Neural progenitor cell (in vitro differentiated cells): Measurements from ENCODE around the gene ANO2. TPM values are rescaled to one million over a fixed set of nuclear protein-coding genes. Genes with fewer than 3 reads are reported as not detected.
A peak's percentile ranks its signal among the peaks of the same experiment; 100 is the strongest.

ENCODE experiments used
- DNase-seq: peaks from one replicate; pipeline ENCODE4 v3.0.0-alpha.2; 2016; ENCODE audit warnings: low spot score
- H2AFZ ChIP-seq: fragments of 200-600 bp; sonication (generic); replicated peaks from 2 replicates; pipeline ENCODE4 v1.6.1; 2016; ENCODE audit warnings: antibody characterized with exemption
- H3F3A ChIP-seq: fragments of 200-600 bp; sonication (generic); 2 replicates; pipeline ENCODE4 v1.6.1; 2016; ENCODE audit warnings: antibody characterized with exemption, low read depth
- H3K27ac ChIP-seq: fragments of 200-600 bp; sonication (generic); 2 replicates; pipeline ENCODE4 v1.5.1; 2016; ENCODE audit warnings: mild to moderate bottlenecking
- H3K27me3 ChIP-seq: fragments of 200-600 bp; sonication (generic); 2 replicates; pipeline ENCODE4 v1.6.1; 2016; ENCODE audit warnings: mild to moderate bottlenecking, moderate library complexity
- H3K36me3 ChIP-seq: fragments of 200-600 bp; sonication (generic); 2 replicates; pipeline ENCODE4 v1.5.1; 2016
- H3K4me1 ChIP-seq: fragments of 200-600 bp; sonication (generic); 2 replicates; pipeline ENCODE4 v1.6.1; 2016; ENCODE audit warnings: mixed run types
- H3K4me2 ChIP-seq: fragments of 200-600 bp; sonication (generic); 2 replicates; pipeline ENCODE4 v1.6.1; 2016
- H3K4me3 ChIP-seq: fragments of 200-600 bp; sonication (generic); 2 replicates; pipeline ENCODE4 v1.5.1; 2016
- H3K79me2 ChIP-seq: fragments of 200-600 bp; sonication (generic); 2 replicates; pipeline ENCODE4 v1.6.1; 2016; ENCODE audit warnings: low read depth
- H3K9ac ChIP-seq: fragments of 200-600 bp; sonication (generic); 2 replicates; pipeline ENCODE4 v1.6.1; 2016
- H3K9me3 ChIP-seq: fragments of 200-600 bp; sonication (generic); 2 replicates; pipeline ENCODE4 v1.5.1; 2016; ENCODE audit warnings: low read depth
- H4K20me1 ChIP-seq: fragments of 200-600 bp; sonication (generic); 2 replicates; pipeline ENCODE4 v1.6.1; 2016; ENCODE audit warnings: low read depth
- H3K27ac Mint-ChIP-seq: 3 replicates; pipeline ENCODE4 v1.8.0; 2021; ENCODE audit warnings: mixed read lengths
- H3K27me3 Mint-ChIP-seq: 2 replicates; pipeline ENCODE4 v1.8.0; 2022; ENCODE audit warnings: low read depth, mild to moderate bottlenecking, inconsistent platforms, moderate library complexity, mixed read lengths; ENCODE audit not compliant: insufficient read depth
- H3K36me3 Mint-ChIP-seq: 3 replicates; pipeline ENCODE4 v1.8.0; 2021; ENCODE audit warnings: mixed read lengths
- H3K4me1 Mint-ChIP-seq: 3 replicates; pipeline ENCODE4 v1.8.0; 2021; ENCODE audit warnings: mixed read lengths
- H3K4me3 Mint-ChIP-seq: 3 replicates; pipeline ENCODE4 v1.8.0; 2021; ENCODE audit warnings: mild to moderate bottlenecking, moderate library complexity, mixed read lengths
- H3K9me3 Mint-ChIP-seq: 3 replicates; pipeline ENCODE4 v1.8.0; 2020; ENCODE audit warnings: mixed read lengths
- EZH2 ChIP-seq: fragments of 200-600 bp; sonication (generic); IDR thresholded peaks from 2 replicates; pipeline ENCODE4 v1.6.1; 2017; ENCODE audit warnings: antibody characterized with exemption, mild to moderate bottlenecking, moderate library complexity
- EZH2phosphoT487 ChIP-seq: fragments of 200-600 bp; sonication (generic); IDR thresholded peaks from 2 replicates; pipeline ENCODE4 v1.6.1; 2017; ENCODE audit warnings: antibody characterized with exemption
- total RNA-seq: library from RNA; depleted of rRNA; stranded (reverse); fragments of >200 nt; gene quantifications from 2 replicates; pipeline ENCODE4 v1.2.3, GENCODE V29; 2015; ENCODE audit warnings: low replicate concordance
- TF ChIP-seq, protein P1 (sequence below): fragments of 200-600 bp; sonication (generic); IDR thresholded peaks from 2 replicates; pipeline ENCODE4 v1.5.1; 2017; ENCODE audit warnings: antibody characterized with exemption, mild to moderate bottlenecking

ANO2 gene
- total RNA-seq, 1 donor from 2014 or later: 4.8 TPM

DNA sequence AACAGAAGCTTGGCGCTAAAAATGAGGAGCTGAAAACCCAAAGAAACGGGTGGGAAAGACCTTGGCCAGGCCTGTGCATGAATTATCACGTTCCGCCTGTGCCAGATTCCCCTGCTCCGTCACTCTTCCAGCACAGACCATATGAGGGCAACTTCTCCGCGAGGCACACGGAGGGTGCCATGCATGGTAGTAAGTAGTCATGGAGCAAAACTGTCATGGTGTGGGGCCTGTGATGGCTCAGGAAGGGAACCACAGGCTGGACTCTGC, 148.2 kb downstream of the ANO2 start:
- Histone ChIP-seq H3K9me3 (no peaks in the 10 kb centered on the region), H3K27me3 (no peaks in the 10 kb centered on the region), H3K27ac (no peak overlapping the region), H3K9ac (no peak overlapping the region), H3K36me3 (no peaks in the 10 kb centered on the region), H3K79me2 (no peaks in the 10 kb centered on the region), H3K4me1 (no peaks in the 10 kb centered on the region), H4K20me1 (no peaks in the 10 kb centered on the region), H3K4me2 (no peak overlapping the region), H3F3A (no peaks in the 10 kb centered on the region), H2AFZ (peak overlapping the region; percentile 34), H3K4me3 (no peak overlapping the region)
- TF ChIP-seq EZH2phosphoT487 (no peak), EZH2 (no peak)
- TF ChIP-seq, protein P1, sequence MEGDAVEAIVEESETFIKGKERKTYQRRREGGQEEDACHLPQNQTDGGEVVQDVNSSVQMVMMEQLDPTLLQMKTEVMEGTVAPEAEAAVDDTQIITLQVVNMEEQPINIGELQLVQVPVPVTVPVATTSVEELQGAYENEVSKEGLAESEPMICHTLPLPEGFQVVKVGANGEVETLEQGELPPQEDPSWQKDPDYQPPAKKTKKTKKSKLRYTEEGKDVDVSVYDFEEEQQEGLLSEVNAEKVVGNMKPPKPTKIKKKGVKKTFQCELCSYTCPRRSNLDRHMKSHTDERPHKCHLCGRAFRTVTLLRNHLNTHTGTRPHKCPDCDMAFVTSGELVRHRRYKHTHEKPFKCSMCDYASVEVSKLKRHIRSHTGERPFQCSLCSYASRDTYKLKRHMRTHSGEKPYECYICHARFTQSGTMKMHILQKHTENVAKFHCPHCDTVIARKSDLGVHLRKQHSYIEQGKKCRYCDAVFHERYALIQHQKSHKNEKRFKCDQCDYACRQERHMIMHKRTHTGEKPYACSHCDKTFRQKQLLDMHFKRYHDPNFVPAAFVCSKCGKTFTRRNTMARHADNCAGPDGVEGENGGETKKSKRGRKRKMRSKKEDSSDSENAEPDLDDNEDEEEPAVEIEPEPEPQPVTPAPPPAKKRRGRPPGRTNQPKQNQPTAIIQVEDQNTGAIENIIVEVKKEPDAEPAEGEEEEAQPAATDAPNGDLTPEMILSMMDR: no peak
- H3K4me1 Mint-ChIP-seq: no peaks in the 10 kb centered on the region
- no peak overlapping the region for H3K4me3 Mint-ChIP-seq
- peaks cover 2% of the 10 kb centered on the region for H3K36me3 Mint-ChIP-seq
- DNase-seq: no peak
- peaks cover 3% of the 10 kb centered on the region for H3K27me3 Mint-ChIP-seq
- H3K9me3 Mint-ChIP-seq: no peaks in the 10 kb centered on the region
- no peak overlapping the region for H3K27ac Mint-ChIP-seq

GRCh38 chr12:5796171-5796958, 148.7 kb downstream of the ANO2 start:
- peak overlapping the region; percentile 58 for H2AFZ ChIP-seq
- H4K20me1 ChIP-seq: no peaks in the 10 kb centered on the region
- H3K27me3 Mint-ChIP-seq: peaks cover 3% of the 10 kb centered on the region
- no peaks in the 10 kb centered on the region for H3K9me3 Mint-ChIP-seq
- no peaks in the 10 kb centered on the region for H3K9me3 ChIP-seq
- H3K4me1 ChIP-seq: no peaks in the 10 kb centered on the region
- H3K27me3 ChIP-seq: no peaks in the 10 kb centered on the region
- H3K27ac ChIP-seq: no peak overlapping the region
- no peak overlapping the region for H3K9ac ChIP-seq
- peaks cover 2% of the 10 kb centered on the region for H3K36me3 Mint-ChIP-seq
- H3K27ac Mint-ChIP-seq: no peak overlapping the region
- H3F3A ChIP-seq: no peaks in the 10 kb centered on the region
- H3K4me1 Mint-ChIP-seq: no peaks in the 10 kb centered on the region
- DNase-seq: peak; percentile 83
- H3K4me3 ChIP-seq: no peak overlapping the region
- H3K36me3 ChIP-seq: no peaks in the 10 kb centered on the region
- H3K4me3 Mint-ChIP-seq: no peak overlapping the region
- H3K79me2 ChIP-seq: no peaks in the 10 kb centered on the region
- no peak for TF ChIP-seq EZH2
- TF ChIP-seq, protein P1: peak; percentile 93
- no peak overlapping the region for H3K4me2 ChIP-seq

DNA sequence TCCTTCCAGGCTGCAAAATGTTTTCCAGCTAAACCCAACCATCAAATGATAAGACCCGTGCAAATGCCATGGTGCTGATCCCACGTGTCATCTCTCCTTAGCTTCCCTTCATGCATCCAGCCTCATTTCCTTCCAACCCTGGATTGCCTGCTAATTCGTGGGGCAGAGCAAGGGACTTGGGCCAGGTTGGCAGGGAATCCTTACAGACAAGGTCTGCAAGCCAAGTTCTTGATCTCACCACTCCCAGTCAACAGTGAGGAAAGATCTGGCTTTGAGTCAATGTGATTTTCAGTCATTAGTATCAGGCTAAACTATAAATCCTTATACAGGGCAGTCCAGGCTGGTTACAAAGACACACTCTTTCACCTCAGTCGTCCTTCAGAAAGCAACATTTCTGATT, 150.9 kb downstream of the ANO2 start:
- H4K20me1 ChIP-seq: no peaks in the 10 kb centered on the region
- H3K9ac ChIP-seq: no peak overlapping the region
- no peaks in the 10 kb centered on the region for H3K9me3 ChIP-seq
- Mint-ChIP-seq H3K4me1 (peaks cover 3% of the 10 kb centered on the region), H3K27ac (no peak overlapping the region), H3K4me3 (no peak overlapping the region), H3K9me3 (peaks cover 2% of the 10 kb centered on the region), H3K36me3 (peaks cover under 1% of the 10 kb centered on the region), H3K27me3 (peaks cover 5% of the 10 kb centered on the region)
- no peak overlapping the region for H3K4me2 ChIP-seq
- H3K27ac ChIP-seq: no peak overlapping the region
- no peaks in the 10 kb centered on the region for H3K27me3 ChIP-seq
- H3K4me1 ChIP-seq: peaks cover 5% of the 10 kb centered on the region
- no peaks in the 10 kb centered on the region for H3K36me3 ChIP-seq
- H2AFZ ChIP-seq: no peak overlapping the region
- H3K79me2 ChIP-seq: no peaks in the 10 kb centered on the region
- no peak for DNase-seq
- TF ChIP-seq EZH2phosphoT487: no peak
- TF ChIP-seq, protein P1: no peak
- TF ChIP-seq EZH2: no peak
- H3F3A ChIP-seq: no peaks in the 10 kb centered on the region
- H3K4me3 ChIP-seq: no peak overlapping the region
